ENCODE results near the gene ECI2. TPM values are rescaled to one million over a fixed set of nuclear protein-coding genes. Genes with fewer than 3 reads are reported as not detected.
"Not testable (repeated sequence)": the region's sequence is repeated elsewhere in the genome, so short reads cannot be mapped to it uniquely, and the experiment has no call there.

ECI2 gene
- total RNA-seq, 1 experiment from 2014 or later, result 81.0 TPM

- no peak for DNase-seq (ENCODE audit: low read depth)
- in situ Hi-C loops (cut with HindIII; ENCODE audit: low pct_unique_long_range_greater_than_20kb, low sequenced_read_pairs), result no loop called here
These were observed 23.0 kb downstream of the ECI2 start for GRCh38 chr6:4112366-4112765.

DNA sequence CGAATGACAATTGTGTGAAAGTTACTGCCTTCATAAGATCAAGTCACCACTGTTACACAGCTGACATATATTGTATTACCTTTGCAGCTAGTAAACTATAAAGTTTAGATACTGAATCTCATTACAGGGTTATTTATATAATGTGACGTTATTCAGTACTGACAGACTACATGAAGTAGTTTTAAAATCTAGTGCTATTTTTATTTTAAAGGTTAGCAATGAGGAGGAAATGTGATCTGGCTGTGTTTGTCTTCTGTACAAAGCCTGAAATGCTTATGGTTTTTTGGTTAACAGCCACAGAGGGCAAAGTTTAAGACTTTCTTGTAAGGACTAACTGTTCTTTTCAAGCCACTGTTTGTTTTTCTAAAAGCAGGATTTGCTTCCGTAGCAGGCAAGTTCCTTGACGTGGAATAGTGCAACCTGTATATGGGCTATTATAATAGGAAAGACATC is 26.0 kb downstream of the ECI2 start:
- DNase-seq (ENCODE audit: low read depth); in situ Hi-C loops (cut with HindIII; ENCODE audit: low pct_unique_long_range_greater_than_20kb, low sequenced_read_pairs): not testable (repeated sequence)

GRCh38 chr6:4108561-4109093 is 26.7 kb downstream of the ECI2 start:
- no peak for DNase-seq (ENCODE audit: low read depth)
- in situ Hi-C loops (cut with HindIII; ENCODE audit: low pct_unique_long_range_greater_than_20kb, low sequenced_read_pairs), result no loop called here

GRCh38 chr6:4107873-4108272 is 27.5 kb downstream of the ECI2 start:
- in situ Hi-C loops (cut with HindIII; ENCODE audit: low pct_unique_long_range_greater_than_20kb, low sequenced_read_pairs), result no loop called here
- no peak for DNase-seq (ENCODE audit: low read depth)

DNA sequence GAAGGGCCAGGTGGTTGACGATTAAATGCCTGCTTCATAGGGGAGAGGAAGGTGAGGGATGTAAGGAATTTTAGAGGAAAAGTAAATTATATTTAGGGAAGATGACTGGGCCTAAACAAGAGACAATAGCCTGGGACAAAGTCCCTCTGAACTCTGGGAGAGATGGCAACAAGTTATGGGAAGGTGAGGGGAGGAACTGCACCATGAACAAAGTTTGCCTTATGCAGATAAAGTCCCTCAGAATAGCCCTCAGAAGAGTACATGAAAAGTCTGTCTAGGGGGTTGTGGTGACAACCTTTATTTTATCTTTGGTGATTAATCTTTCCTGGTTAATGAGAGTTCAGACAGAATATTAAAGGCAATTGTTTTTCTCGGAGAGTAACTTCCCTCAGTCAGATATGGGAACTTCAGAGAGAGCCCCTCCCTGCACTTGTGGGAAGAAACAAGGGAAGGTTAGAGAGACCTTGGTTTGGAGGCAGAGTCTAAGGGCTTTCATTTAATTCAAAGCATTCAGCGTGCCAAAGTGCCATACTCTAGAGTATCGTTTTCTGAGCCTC is 29.3 kb downstream of the ECI2 start:
- in situ Hi-C loops (cut with HindIII; ENCODE audit: low pct_unique_long_range_greater_than_20kb, low sequenced_read_pairs), result no loop called here
- DNase-seq (ENCODE audit: low read depth), result no peak

DNA sequence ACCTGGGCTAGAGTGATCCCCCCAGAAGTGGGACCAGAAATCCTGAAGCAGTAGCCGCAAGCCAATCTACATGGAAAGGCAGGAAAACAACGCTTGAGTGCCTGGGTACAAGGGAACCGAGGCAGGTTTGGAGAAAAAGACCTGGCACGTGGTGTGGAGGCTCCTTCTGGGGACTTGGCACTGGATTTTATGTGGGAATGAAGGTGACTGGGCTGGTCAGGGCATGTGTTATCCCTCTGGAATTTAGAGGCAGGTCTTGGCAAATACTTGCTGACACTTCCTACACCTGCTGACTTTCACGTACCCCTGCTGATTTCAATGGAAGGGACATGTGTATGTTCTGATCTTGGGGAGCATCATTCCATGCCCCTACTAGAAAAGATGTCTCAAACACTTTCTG is 31.4 kb downstream of the ECI2 start:
- in situ Hi-C loops (cut with HindIII; ENCODE audit: low pct_unique_long_range_greater_than_20kb, low sequenced_read_pairs), result no loop called here

DNA sequence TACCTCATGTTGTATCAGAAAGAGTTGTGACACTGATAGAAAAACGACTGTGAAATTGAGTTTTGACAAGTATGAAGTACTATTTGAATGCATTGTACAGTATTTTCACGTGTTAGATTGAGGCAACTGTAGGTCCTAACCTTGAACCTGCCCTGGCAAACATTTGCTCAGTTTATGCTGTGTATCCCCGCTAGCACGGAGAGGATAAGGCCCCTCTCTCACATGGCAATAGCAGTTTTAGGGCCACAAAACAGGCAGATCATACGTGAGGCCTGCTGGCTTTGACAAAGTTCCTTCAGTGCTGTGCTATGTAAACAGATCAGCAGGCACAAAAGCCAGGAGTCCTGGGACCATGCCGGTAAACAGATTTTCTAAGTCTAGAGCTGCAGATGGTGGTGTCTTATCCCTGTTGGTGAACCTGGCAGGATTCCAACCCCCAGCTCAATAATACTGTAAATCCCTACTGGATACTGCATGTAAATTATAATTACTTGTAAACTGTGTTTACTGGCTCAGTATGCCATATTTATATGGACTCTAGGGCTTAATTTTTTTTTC is 32.6 kb downstream of the ECI2 start:
- in situ Hi-C loops (cut with HindIII; ENCODE audit: low pct_unique_long_range_greater_than_20kb, low sequenced_read_pairs), result no loop called here
- DNase-seq (ENCODE audit: low read depth), result no peak

More for the DNA sequence above, 31.4 kb downstream of the ECI2 start:
- DNase-seq (ENCODE audit: low read depth), result no peak

DNA sequence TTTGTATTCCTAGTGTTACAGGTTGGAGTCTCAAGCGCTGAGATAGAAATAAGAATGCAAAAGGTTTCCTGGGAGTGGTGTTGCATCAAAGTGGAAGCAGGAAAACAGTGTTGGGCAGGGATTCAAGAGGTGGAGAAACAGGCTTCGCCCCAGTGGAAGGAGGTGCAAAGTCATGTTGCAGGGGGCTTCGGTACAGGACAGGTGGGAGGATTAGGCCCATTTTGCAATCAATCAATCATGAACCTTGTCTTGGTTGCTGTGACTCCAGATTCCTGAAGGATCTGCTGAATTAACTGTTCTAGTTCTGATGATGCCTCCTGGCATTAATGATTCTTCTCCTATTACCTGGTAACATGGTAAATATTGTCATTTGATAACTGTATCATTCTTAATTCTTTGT is 34.1 kb downstream of the ECI2 start:
- no peak for DNase-seq (ENCODE audit: low read depth)
- in situ Hi-C loops (cut with HindIII; ENCODE audit: low pct_unique_long_range_greater_than_20kb, low sequenced_read_pairs), result no loop called here

DNA sequence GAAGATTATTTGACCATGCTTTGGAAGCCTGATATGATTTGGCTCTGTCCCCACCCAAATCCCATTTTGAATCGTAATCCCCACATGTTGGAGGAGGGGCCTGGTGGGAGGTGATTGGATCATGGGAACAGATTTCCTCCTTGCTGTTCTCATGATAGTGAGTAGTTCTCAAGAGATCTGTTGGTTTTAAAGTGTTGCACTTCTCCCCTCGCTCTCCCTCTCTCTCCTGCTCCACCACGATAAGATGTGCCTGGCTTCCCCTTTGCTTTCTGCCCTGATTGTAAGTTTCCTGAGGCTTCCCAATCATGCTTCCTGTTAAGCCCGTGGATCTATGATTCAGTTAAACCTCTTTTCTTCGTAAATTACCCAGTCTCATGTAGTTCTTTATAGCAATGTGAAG is 34.7 kb downstream of the ECI2 start:
- in situ Hi-C loops (cut with HindIII; ENCODE audit: low pct_unique_long_range_greater_than_20kb, low sequenced_read_pairs), result no loop called here

DNA sequence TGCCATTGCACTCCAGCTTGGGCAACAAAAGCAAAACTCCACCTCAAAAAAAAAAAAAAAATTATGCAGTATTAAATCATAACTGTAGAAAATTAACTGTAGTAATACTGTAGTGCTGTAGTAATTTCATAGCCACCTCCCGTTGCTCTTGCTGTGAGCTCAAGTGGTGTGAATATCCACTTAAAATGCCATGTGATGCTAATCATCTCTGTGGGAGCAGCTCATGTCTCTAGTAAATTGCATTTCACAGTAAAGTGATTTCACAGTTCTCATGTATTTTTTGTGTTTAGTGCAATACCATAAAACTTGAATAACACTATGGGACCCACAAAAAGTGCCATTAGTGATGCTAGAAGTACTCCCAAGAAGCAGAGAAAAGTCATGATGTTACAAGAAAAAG is 42.1 kb downstream of the ECI2 start:
- no peak for DNase-seq (ENCODE audit: low read depth)
- in situ Hi-C loops (cut with HindIII; ENCODE audit: low pct_unique_long_range_greater_than_20kb, low sequenced_read_pairs), result no loop called here

More for the DNA sequence above, 34.7 kb downstream of the ECI2 start:
- no peak for DNase-seq (ENCODE audit: low read depth)

GRCh38 chr6:4091941-4092340 is 43.4 kb downstream of the ECI2 start:
- in situ Hi-C loops (cut with HindIII; ENCODE audit: low pct_unique_long_range_greater_than_20kb, low sequenced_read_pairs), result no loop called here
- DNase-seq (ENCODE audit: low read depth), result no peak

GRCh38 chr6:4090043-4090442 is 45.3 kb downstream of the ECI2 start:
- DNase-seq (ENCODE audit: low read depth); in situ Hi-C loops (cut with HindIII; ENCODE audit: low pct_unique_long_range_greater_than_20kb, low sequenced_read_pairs): not testable (repeated sequence)

DNA sequence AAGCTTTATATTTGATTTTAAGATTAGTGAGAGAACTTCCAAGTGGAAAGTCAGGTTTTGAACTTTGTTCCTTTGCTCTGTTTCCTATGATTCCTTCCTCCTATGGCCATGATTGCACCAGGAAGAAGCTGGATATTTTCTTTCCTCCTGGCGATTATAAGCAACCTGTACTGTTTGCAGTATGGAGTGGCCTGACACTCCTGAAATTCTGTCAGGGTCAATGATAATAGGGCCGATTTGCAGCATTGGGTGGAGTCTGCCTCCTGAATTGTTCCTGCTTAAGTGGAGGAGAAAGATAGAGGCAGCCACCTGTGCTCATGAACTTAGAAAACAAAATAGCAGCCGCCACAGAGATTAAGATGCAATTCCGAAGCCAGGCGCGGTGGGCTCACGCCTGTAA is 46.7 kb downstream of the ECI2 start:
- no peak for DNase-seq (ENCODE audit: low read depth)
- in situ Hi-C loops (cut with HindIII; ENCODE audit: low pct_unique_long_range_greater_than_20kb, low sequenced_read_pairs), result no loop called here

DNA sequence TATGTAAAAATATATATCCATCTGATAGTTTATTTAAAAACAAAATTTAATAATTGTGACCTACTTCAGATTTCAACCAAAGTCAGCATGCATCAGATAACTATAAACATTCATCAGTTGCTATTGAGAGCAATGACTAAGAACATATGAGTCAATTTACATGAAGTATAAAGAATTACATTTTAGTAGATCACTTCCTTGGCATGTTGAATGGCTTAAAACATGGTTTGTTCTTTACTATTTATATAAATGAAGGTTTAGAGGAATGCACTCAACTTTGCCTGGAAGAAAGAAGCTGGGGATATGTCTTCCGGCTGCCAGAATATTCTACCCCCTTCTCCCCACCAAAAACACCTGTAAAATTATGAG is 50.1 kb downstream of the ECI2 start:
- DNase-seq (ENCODE audit: low read depth), result no peak
- in situ Hi-C loops (cut with HindIII; ENCODE audit: low pct_unique_long_range_greater_than_20kb, low sequenced_read_pairs), result no loop called here

DNA sequence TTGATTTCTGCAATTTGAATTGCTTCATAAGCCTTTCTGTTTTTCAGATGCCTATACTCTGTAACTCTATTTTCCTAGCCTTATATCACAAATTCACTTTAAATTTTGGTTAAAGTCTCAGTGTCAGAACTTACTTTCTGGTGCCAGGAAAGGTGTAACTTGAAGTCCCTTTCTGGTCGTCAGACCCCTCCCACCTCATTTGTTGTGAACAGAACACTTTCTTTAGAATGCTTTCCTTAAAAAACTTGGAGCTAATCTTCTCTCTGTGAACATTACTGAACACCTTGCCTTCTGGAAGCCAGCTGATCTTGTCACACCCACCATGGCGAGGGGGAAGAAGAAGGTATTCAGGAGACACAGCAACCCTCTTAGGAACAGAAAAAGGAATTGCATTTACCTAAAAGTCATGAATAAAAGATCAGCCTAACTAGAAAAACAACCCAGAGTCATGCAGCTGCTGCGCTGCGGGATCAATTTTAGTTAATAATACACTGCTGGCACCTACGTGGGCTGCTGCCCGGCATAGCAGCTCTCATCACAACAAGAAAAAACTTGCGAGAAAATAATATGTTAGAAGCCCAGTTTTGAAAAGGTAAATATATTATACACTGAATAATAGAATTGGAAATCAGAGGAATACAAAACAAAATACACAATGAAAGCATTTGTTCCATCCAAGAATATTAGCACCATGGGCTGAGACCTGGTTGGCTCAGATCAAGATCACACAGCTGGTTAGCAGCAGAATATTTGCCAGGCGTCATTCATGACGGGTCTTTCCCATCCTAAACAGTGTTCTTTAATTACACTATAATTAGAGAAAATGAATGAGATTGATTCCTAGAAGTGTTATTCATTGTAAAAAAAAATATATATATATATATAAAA is 50.7 kb downstream of the ECI2 start:
- in situ Hi-C loops (cut with HindIII; ENCODE audit: low pct_unique_long_range_greater_than_20kb, low sequenced_read_pairs), result no loop called here
- DNase-seq (ENCODE audit: low read depth), result no peak

DNA sequence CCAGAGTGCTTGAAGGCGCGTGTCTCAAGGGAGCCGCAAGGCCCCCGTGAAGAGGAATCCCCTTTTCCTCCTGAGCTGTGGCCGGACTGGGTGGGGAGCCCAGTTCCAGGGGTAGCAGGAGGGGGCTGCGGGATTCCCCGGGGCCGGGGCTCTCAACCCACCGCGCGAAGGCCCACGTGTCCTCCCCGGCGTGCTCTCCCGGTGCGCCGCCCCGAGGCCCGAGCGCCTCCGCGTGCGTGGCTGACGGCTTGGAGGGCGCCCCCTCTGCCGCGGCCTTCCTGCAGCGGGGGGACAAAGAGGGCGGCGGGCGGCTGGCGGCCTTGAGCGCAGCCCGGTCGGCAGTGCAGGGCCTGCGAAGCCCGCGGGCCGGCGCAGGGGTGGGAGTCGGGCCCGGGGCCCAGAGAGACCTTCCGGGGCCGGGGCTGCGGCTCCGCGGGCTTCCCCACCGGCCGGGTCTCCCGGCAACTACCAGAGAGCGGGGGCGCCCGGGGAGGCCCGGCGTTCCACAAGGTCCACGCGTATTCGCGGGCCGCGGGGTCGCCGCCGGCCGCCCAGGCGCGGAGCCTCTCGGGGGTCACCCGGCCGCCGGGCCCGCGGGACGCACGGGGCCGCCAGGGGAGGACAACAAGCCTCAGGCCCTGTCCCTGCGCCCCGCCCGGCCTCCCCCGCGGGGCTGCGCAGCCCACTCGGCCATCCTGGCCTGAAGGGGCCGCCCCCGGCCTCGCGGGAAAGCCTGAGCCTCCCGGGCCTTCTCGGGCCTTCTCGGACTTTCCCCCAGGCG is 56.5 kb downstream of the ECI2 start, which contains the start of gene FAM217A:
FAM217A (minus strand) TSS at position 447 of the 781 bp plus-strand sequence. CDS start 1,723 bp downstream, outside the sequence.
- DNase-seq (ENCODE audit: low read depth), result no peak
- in situ Hi-C loops (cut with HindIII; ENCODE audit: low pct_unique_long_range_greater_than_20kb, low sequenced_read_pairs), result no loop called here

DNA sequence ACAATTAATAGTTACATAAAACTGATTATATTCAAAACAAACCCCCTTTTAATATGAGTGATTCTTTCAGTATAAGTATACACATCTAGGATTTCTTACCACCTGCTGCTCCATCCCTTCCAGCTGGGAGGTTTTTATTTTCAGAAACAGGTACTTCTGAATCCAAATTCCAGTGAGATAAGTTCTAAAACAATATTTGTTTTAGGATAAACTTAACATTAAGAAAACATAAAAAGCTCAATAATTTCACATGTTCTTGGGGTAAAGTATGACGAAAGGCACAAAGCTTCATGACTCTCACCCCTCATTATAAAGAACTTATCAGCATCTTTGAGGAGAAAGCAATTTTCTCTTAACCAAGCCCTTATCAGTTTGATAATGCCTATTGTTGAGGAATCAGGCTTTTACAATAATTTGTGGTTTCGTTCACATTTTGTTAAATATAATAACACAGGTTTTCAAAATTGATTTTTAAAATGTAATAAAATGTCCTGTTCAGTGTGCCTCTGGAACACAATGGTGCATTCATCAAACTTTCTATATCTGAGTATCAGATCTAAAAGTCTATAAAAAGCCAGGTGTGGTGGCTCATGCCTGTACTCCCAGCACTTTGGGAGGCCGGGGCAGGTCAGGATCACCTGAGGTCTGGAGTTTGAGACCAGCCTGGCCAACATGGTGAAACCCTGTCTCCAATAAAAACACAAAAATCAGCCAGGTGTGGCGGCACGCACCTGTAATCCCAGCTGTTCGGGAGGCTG is 60.7 kb downstream of the ECI2 start:
- in situ Hi-C loops (cut with HindIII; ENCODE audit: low pct_unique_long_range_greater_than_20kb, low sequenced_read_pairs), result no loop called here
- no peak for DNase-seq (ENCODE audit: low read depth)

GRCh38 chr6:4071330-4071729 is 64.0 kb downstream of the ECI2 start:
- in situ Hi-C loops (cut with HindIII; ENCODE audit: low pct_unique_long_range_greater_than_20kb, low sequenced_read_pairs), result no loop called here
- DNase-seq (ENCODE audit: low read depth), result no peak

Data from Caki2 (cell line).